ENCODE measurements around the gene HMCN1.

HMCN1 gene

DNA sequence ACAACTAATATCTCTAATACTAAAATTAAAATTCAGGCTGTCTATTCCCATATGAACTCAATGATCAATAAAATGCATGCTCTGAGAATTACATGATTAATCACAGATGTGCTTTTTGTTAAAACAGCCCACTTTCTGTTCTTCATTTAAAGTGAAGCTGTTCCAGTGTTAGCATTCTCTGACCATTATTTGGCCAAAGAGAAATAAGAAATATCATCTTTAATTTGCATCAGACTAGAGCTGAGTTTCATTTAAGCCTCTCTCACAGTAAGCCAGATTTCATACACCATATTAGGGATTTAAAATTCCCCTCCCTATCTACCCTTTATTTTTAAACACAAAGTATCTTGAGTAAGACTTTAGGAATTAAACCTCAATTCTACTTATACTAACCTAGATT, 379.3 kb downstream of the HMCN1 start:
- no peaks in the 10 kb centered on the region for H3K4me1 ChIP-seq (ENCODE audit: control insufficient read depth, insufficient read depth, low read depth, low read length)
- H2BK5ac ChIP-seq (ENCODE audit: low read depth, low read length, poor library complexity, severe bottlenecking): no peak overlapping the region
- no peak overlapping the region for H2BK15ac ChIP-seq (ENCODE audit: low read depth, poor library complexity, severe bottlenecking)
- no peak overlapping the region for H4K91ac ChIP-seq (ENCODE audit: low read length)
- H3K36me3 ChIP-seq (ENCODE audit: control insufficient read depth in 1 of 2, insufficient read depth in 2 of 2, low read depth in 1 of 2, low read length in 2 of 2): peaks cover 0 to 95% of the 10 kb centered on the region in 2 experiments
- H2AFZ ChIP-seq (ENCODE audit: low read depth, low read length): no peak overlapping the region
- no peak overlapping the region for H3K4ac ChIP-seq (ENCODE audit: low read depth in 1 of 2, low read length in 2 of 2)
- H3K14ac ChIP-seq (ENCODE audit: low read length in 2 of 2): no peak overlapping the region
- H3K27ac ChIP-seq (ENCODE audit: low read length, poor library complexity, severe bottlenecking): no peak overlapping the region
- no peak overlapping the region for H3K23ac ChIP-seq (ENCODE audit: low read length in 2 of 2)
- no peak overlapping the region for H2BK120ac ChIP-seq (ENCODE audit: low read depth, low read length)
- no peak overlapping the region for H3K9ac ChIP-seq (ENCODE audit: low read length)
- DNase-seq: no peak
- H3K79me1 ChIP-seq (replicated peaks; ENCODE audit: low read length, poor library complexity, severe bottlenecking): no peaks in the 10 kb centered on the region
- H3K4me2 ChIP-seq (ENCODE audit: low read length, poor library complexity, severe bottlenecking): no peak overlapping the region
- no peak overlapping the region for H3K4me3 ChIP-seq (ENCODE audit: insufficient read depth in 1 of 2, low read depth in 1 of 2, low read length in 2 of 2)
- no peaks in the 10 kb centered on the region for H3K27me3 ChIP-seq (ENCODE audit: control insufficient read depth in 1 of 2, insufficient read depth in 1 of 2, low read length in 2 of 2)
- no peak overlapping the region for H4K8ac ChIP-seq (ENCODE audit: low read length)
- H3K9me3 ChIP-seq (ENCODE audit: control insufficient read depth, low read length): no peaks in the 10 kb centered on the region
- no peak overlapping the region for H2AK5ac ChIP-seq (ENCODE audit: low read length, severe bottlenecking)
- no peak overlapping the region for H2BK12ac ChIP-seq (ENCODE audit: low read length in 2 of 2)
- no peak overlapping the region for H3K18ac ChIP-seq (ENCODE audit: low read depth in 1 of 2, low read length in 2 of 2)

DNA sequence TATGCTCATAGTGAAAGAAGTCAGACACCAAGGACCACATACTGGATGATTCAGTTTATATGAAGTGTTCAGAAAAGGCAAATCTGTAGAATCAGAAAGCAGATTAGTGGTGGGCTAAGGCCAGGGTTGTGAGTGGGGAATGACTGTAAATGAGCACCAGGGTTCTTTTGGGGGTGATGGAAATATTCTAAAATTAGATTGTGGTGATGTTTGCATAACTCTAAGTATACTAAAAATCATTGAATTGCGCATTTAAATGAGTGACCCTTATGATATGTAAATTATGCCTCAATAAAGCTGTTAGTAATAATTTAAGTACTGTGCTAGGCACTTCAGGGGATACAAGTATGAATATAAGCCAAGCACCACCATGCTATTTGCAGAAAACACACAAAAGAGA, 384.5 kb downstream of the HMCN1 start:
- H2BK120ac ChIP-seq (ENCODE audit: low read depth, low read length): no peak overlapping the region
- H3K14ac ChIP-seq (ENCODE audit: low read length in 2 of 2): no peak overlapping the region
- no peak overlapping the region for H3K4me2 ChIP-seq (ENCODE audit: low read length, poor library complexity, severe bottlenecking)
- H3K9ac ChIP-seq (ENCODE audit: low read length): no peak overlapping the region
- H2AFZ ChIP-seq (ENCODE audit: low read depth, low read length): no peak overlapping the region
- no peak for DNase-seq
- H3K23ac ChIP-seq (ENCODE audit: low read length in 2 of 2): no peak overlapping the region
- no peaks in the 10 kb centered on the region for H3K27me3 ChIP-seq (ENCODE audit: control insufficient read depth in 1 of 2, insufficient read depth in 1 of 2, low read length in 2 of 2)
- no peaks in the 10 kb centered on the region for H3K9me3 ChIP-seq (ENCODE audit: control insufficient read depth, low read length)
- H3K79me1 ChIP-seq (replicated peaks; ENCODE audit: low read length, poor library complexity, severe bottlenecking): no peaks in the 10 kb centered on the region
- no peak overlapping the region for H4K8ac ChIP-seq (ENCODE audit: low read length)
- H3K4me3 ChIP-seq (ENCODE audit: insufficient read depth in 1 of 2, low read depth in 1 of 2, low read length in 2 of 2): no peak overlapping the region
- WGBS: 100% methylated on average over 1 of the region's 1 CpG
- H2AK5ac ChIP-seq (ENCODE audit: low read length, severe bottlenecking): no peak overlapping the region
- no peaks in the 10 kb centered on the region for H3K4me1 ChIP-seq (ENCODE audit: control insufficient read depth, insufficient read depth, low read depth, low read length)
- H3K27ac ChIP-seq (ENCODE audit: low read length, poor library complexity, severe bottlenecking): no peak overlapping the region
- no peak overlapping the region for H3K18ac ChIP-seq (ENCODE audit: low read depth in 1 of 2, low read length in 2 of 2)
- H2BK12ac ChIP-seq (ENCODE audit: low read length in 2 of 2): no peak overlapping the region
- H3K4ac ChIP-seq (ENCODE audit: low read depth in 1 of 2, low read length in 2 of 2): no peak overlapping the region
- H3K36me3 ChIP-seq (ENCODE audit: control insufficient read depth in 1 of 2, insufficient read depth in 2 of 2, low read depth in 1 of 2, low read length in 2 of 2): peaks cover 7 to 97% of the 10 kb centered on the region in 2 experiments
- no peak overlapping the region for H4K91ac ChIP-seq (ENCODE audit: low read length)
- H2BK5ac ChIP-seq (ENCODE audit: low read depth, low read length, poor library complexity, severe bottlenecking): no peak overlapping the region
- H2BK15ac ChIP-seq (ENCODE audit: low read depth, poor library complexity, severe bottlenecking): no peak overlapping the region

DNA sequence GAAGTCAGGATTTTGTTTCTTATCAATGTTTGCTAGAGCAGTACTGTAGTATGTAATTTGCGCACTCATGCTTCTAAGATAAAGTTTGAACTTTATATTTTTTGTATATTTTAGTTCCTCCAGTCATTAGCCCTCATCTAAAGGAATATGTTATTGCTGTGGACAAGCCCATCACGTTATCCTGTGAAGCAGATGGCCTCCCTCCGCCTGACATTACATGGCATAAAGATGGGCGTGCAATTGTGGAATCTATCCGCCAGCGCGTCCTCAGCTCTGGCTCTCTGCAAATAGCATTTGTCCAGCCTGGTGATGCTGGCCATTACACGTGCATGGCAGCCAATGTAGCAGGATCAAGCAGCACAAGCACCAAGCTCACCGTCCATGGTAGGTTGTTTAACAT, 388.6 kb downstream of the HMCN1 start:
- H3K9ac ChIP-seq (ENCODE audit: low read length): no peak overlapping the region
- no peaks in the 10 kb centered on the region for H3K27me3 ChIP-seq (ENCODE audit: control insufficient read depth in 1 of 2, insufficient read depth in 1 of 2, low read length in 2 of 2)
- no peak overlapping the region for H2AFZ ChIP-seq (ENCODE audit: low read depth, low read length)
- H2BK12ac ChIP-seq (ENCODE audit: low read length in 2 of 2): no peak overlapping the region
- 97% methylated on average over 8 of the region's 9 CpGs for WGBS
- H2BK5ac ChIP-seq (ENCODE audit: low read depth, low read length, poor library complexity, severe bottlenecking): no peak overlapping the region
- H3K4ac ChIP-seq (ENCODE audit: low read depth in 1 of 2, low read length in 2 of 2): no peak overlapping the region
- H4K8ac ChIP-seq (ENCODE audit: low read length): no peak overlapping the region
- H3K18ac ChIP-seq (ENCODE audit: low read depth in 1 of 2, low read length in 2 of 2): no peak overlapping the region
- no peak overlapping the region for H4K91ac ChIP-seq (ENCODE audit: low read length)
- no peak for DNase-seq
- no peak overlapping the region for H2BK15ac ChIP-seq (ENCODE audit: low read depth, poor library complexity, severe bottlenecking)
- H3K79me1 ChIP-seq (replicated peaks; ENCODE audit: low read length, poor library complexity, severe bottlenecking): no peaks in the 10 kb centered on the region
- no peaks in the 10 kb centered on the region for H3K9me3 ChIP-seq (ENCODE audit: control insufficient read depth, low read length)
- H3K4me1 ChIP-seq (ENCODE audit: control insufficient read depth, insufficient read depth, low read depth, low read length): no peaks in the 10 kb centered on the region
- no peak overlapping the region for H3K27ac ChIP-seq (ENCODE audit: low read length, poor library complexity, severe bottlenecking)
- no peak overlapping the region for H3K23ac ChIP-seq (ENCODE audit: low read length in 2 of 2)
- H3K36me3 ChIP-seq (ENCODE audit: control insufficient read depth in 1 of 2, insufficient read depth in 2 of 2, low read depth in 1 of 2, low read length in 2 of 2): peaks cover 7 to 91% of the 10 kb centered on the region in 2 experiments
- H2BK120ac ChIP-seq (ENCODE audit: low read depth, low read length): no peak overlapping the region
- H3K4me3 ChIP-seq (ENCODE audit: insufficient read depth in 1 of 2, low read depth in 1 of 2, low read length in 2 of 2): no peak overlapping the region
- H3K14ac ChIP-seq (ENCODE audit: low read length in 2 of 2): no peak overlapping the region
- H3K4me2 ChIP-seq (ENCODE audit: low read length, poor library complexity, severe bottlenecking): no peak overlapping the region
- H2AK5ac ChIP-seq (ENCODE audit: low read length, severe bottlenecking): no peak overlapping the region

DNA sequence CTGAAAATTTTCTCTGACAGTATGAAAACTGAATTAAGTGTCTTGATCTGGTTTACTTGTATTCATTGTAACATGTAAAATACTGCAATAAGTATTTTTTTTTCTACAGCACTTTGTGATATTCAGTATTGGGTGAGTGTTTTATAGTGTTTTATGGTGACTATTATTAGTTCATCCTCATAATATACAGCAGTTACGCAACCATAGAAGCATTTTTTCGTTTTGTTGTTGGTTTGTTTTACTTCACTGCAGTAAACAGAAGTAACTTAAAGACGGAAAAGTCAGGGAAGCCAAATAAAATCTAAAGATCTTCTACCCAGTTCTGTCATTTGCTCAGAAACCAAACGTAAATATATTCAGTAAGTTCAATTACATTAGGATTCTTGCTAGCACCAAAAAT, 390.8 kb downstream of the HMCN1 start:
- Histone ChIP-seq H3K23ac (ENCODE audit: low read length in 2 of 2) (no peak overlapping the region), H2BK15ac (ENCODE audit: low read depth, poor library complexity, severe bottlenecking) (no peak overlapping the region), H2BK120ac (ENCODE audit: low read depth, low read length) (no peak overlapping the region), H2AFZ (ENCODE audit: low read depth, low read length) (no peak overlapping the region), H3K4me2 (ENCODE audit: low read length, poor library complexity, severe bottlenecking) (no peak overlapping the region), H3K9me3 (ENCODE audit: control insufficient read depth, low read length) (no peaks in the 10 kb centered on the region), H3K4ac (ENCODE audit: low read depth in 1 of 2, low read length in 2 of 2) (no peak overlapping the region), H2BK12ac (ENCODE audit: low read length in 2 of 2) (no peak overlapping the region), H2AK5ac (ENCODE audit: low read length, severe bottlenecking) (no peak overlapping the region), H3K14ac (ENCODE audit: low read length in 2 of 2) (no peak overlapping the region), H3K27me3 (ENCODE audit: control insufficient read depth in 1 of 2, insufficient read depth in 1 of 2, low read length in 2 of 2) (no peaks in the 10 kb centered on the region), H3K4me1 (ENCODE audit: control insufficient read depth, insufficient read depth, low read depth, low read length) (no peaks in the 10 kb centered on the region), H2BK5ac (ENCODE audit: low read depth, low read length, poor library complexity, severe bottlenecking) (no peak overlapping the region), H3K9ac (ENCODE audit: low read length) (no peak overlapping the region), H3K18ac (ENCODE audit: low read depth in 1 of 2, low read length in 2 of 2) (no peak overlapping the region), H3K79me1 (replicated peaks; ENCODE audit: low read length, poor library complexity, severe bottlenecking) (no peaks in the 10 kb centered on the region), H3K27ac (ENCODE audit: low read length, poor library complexity, severe bottlenecking) (no peak overlapping the region), H4K91ac (ENCODE audit: low read length) (no peak overlapping the region), H4K8ac (ENCODE audit: low read length) (no peak overlapping the region), H3K36me3 (ENCODE audit: control insufficient read depth in 1 of 2, insufficient read depth in 2 of 2, low read depth in 1 of 2, low read length in 2 of 2) (peaks cover 7 to 88% of the 10 kb centered on the region in 2 experiments), H3K4me3 (ENCODE audit: insufficient read depth in 1 of 2, low read depth in 1 of 2, low read length in 2 of 2) (no peak overlapping the region)
- no peak for DNase-seq
- 79% methylated on average over 2 of the region's 4 CpGs for WGBS
